GM19023 (cell line): ENCODE measurements around the gene TANGO6.

Source experiments
- ATAC-seq: cut with Tn5 transposase; IDR thresholded peaks from one replicate; pipeline ENCODE4 v1.9.1; 2021; ENCODE audit warnings: mild to moderate bottlenecking, moderate library complexity; ENCODE audit not compliant: unreplicated experiment

TANGO6 gene

GRCh38 chr16:68999114-68999513 lies 155.8 kb downstream of the TANGO6 start:
- no peak for ATAC-seq

DNA sequence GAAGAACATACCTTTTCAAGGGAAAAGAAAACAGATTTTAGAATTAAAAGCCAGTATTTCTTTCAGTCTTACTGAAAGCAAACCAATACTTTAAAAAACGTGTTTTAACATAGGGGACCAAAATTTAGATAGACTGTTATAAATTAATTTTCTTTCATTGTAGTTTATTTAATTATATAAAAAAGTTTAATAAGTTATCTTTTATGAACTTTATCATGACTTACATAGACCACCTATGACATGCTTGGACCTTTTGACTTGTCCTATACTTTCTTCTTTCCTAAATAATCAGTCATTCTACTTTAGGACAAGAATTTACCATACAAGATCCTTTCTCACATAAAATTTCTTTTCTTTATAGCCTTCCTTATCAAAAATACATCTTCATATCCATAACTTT lies 160.2 kb downstream of the TANGO6 start:
- ATAC-seq: no peak

DNA sequence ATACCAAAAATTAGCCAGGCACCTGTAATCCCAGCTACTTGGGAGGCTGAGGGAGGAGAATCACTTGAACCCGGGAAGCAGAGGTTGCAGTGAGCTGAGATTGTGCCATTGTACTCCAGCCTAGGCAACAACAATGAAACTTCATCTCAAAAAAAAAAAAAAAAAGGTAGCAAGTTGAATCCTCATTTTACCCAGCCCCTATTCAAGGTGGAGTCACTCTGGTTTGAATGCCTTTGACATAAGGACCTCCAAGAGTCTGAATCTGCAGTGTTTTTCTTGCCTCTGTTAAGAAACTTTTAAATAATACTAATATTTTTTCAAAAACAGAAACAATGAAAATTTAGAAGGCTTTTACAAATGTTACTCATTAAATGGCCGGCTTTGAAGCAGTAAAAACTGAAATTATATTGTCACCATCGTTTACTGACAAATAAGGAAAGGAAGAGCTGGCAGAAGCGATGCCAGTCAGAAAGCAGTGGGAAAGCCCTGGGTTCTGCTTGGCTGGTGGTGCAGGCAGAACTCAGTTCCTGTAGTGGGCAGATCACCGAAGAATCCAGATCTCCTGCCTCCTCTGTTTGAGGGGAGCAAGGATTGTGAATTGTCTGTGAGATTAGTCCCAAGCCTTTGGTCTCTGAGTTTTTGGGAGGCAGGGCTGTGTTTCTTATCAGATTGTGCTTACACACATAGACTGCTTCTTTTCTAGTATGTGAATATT lies 162.5 kb downstream of the TANGO6 start:
- ATAC-seq: no peak

DNA sequence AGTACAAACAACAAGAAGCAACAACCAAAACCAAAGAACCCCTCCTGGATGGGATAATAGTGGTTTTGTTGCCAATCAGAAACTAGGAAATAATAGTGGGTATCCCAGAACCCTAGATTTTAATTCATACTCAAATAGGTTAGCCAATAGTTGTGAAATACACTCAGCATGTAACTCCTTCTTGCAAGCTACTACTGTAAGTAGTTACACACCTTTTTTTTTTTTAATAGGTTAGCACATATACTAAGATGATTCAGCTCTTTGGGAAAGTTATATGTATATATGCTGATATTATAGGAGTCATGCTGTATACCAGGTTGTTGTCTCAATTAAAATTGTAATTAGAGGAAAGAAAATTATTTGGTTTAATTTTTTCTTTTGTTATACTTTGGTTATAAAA lies 169.6 kb downstream of the TANGO6 start:
- ATAC-seq: no peak

- ATAC-seq: no peak
Observed at GRCh38 chr16:69013991-69014390, 170.7 kb downstream of the TANGO6 start.

- ATAC-seq: no peak
Observed at GRCh38 chr16:69014811-69015210, 171.5 kb downstream of the TANGO6 start.

- no peak for ATAC-seq
Observed at GRCh38 chr16:69017036-69017783, 173.9 kb downstream of the TANGO6 start.

- no peak for ATAC-seq
Observed at GRCh38 chr16:69019811-69020210, 176.5 kb downstream of the TANGO6 start.

GRCh38 chr16:69029121-69029520 lies 185.8 kb downstream of the TANGO6 start:
- ATAC-seq: no peak

GRCh38 chr16:69031877-69032301 lies 188.6 kb downstream of the TANGO6 start:
- ATAC-seq: no peak

- ATAC-seq: no peak
Observed at GRCh38 chr16:69033151-69033949, 190.0 kb downstream of the TANGO6 start.

DNA sequence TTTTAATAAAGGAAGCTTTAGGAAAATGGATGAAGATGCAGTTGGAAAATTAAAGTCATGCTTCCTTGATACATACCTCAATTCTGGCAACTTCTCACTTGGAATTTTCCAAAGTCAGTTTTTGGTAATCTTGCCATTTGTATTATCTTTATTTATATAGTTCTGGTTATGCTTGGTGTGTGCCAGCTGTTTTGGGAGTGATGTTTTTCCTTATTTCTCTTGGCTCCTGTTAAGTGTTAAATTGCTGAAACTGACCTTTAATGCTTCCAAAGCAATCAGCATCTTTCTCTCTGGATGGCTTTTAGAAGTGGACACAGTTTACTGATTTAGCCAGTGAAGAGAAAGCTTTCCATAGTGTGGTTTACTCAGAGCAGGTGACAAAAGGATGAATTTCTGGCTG lies 192.0 kb downstream of the TANGO6 start:
- ATAC-seq: no peak

DNA sequence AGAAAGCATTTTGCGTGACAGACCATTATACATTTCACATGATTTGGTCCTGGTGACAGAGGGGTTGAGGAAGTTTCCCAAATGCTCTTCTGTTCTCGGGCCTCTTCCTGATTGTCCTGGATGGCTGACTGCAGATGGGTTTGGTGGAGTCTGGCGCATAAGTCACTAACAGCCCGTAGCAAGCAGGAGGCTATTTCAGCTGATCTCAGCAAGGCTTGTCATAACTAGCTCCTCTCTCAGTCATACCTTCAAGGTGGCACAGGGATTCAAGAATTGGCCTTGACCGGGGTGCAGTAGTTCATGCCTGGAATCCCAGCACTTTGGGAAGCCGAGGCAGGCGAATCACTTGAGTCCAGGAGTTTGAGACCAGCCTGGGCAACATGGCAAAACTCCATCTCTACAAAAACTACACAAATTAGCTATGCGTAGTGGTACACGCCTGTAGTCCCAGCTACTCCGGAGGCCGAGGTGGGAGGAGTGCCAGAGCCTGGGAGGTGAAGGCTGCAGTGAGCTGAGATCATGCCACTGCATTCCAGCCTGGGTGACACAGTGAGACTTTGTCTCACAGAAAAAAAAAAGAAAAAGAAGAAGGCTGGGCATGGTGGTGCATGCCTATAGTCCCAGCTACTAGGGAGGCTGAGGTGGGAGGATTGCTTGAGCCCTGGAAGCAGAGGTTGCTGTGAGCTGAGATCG lies 193.2 kb downstream of the TANGO6 start:
- no peak for ATAC-seq

- no peak for ATAC-seq
Observed at GRCh38 chr16:69037373-69038160, 194.2 kb downstream of the TANGO6 start.

- no peak for ATAC-seq
Observed at GRCh38 chr16:69039333-69039941, 196.1 kb downstream of the TANGO6 start.

DNA sequence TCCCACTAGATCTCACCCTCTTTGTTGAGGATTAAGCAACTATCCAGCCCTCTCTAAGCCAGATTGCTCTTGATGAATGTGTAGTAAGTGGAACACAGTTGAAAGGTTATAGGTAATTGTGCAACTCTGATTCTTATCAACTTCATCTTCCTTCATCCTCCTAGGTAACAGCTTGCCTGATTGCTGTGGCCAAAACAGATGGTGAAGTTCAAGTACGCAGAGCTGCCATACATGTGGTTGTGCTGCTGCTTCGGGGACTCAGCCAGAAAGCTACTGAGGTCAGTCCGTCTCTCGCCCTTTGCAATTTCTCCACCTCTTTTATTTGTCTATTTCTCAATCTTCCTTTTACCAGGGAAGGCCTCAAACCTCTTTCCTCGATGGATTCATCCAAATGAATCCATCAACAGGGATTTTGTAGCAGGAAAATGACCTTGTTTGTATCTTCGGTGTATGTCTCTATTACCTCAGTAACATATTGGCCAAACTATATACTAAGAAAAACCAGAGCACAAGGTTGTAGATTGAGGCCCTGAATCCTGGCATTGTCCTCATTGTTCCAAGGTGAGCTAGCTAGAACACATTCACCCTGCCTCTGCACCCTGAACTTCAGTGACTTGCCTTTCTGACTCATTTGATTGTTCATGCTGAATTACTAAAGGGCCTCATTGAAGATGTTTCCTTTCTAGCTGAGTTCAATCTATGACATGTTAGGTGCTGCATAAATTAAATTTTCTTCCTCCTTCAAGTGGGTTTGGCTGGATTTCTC lies 197.0 kb downstream of the TANGO6 start:
- ATAC-seq: no peak

DNA sequence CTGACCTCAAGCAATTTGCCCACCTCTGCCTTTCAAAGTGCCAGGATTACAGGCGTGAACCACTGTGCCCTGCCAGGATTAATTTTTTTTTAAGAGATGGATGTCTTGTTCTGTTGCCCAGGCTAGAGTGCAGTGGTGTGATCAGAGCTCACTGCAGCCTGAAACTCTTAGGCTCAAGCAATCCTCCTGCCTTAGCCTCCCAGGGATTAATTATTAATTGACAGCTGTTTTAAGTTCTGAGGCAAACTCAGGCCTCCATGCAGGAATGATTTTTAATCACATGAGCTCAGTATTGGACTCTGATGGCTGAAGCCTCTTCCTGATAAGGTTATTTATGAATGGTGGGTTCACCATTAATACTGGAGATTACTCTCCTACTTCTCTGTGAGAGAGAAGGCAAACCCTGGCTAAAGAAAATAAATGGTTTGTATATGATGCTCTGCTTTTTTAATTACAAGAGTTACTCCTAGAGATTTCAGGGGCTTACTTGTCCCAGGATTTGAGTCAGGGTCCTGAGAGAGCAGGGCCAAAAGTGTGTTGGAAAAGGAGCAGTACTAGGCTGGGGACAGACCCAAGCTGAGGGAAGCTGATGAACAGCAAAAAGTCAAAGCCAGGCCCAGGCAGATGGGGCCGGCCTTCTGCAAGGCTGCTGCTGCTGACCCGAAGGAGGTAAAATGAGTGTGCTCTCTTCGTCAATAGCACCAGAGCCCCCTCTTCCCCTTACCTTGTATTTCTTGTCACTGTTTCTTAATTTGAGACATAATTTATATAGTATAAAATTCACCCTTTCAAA lies 205.2 kb downstream of the TANGO6 start:
- ATAC-seq: no peak

DNA sequence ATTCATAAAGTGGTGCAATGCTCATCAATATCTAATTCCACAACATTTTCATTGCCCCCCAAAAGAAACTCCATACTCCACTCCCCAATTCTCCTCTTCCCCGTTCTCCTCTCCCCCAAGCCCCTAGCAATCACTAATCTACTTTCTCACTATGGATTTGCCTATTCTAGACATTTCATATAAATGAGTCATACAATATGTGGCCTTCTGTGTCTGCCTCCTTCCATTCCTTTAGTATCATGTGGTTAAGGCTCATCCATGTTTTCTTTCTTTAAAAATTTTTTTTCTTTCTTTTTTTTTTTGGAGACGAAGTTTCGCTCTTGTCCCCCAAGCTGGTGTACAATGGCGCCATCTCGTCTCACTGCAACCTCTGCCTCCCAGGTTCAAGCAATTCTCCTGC lies 205.8 kb downstream of the TANGO6 start:
- ATAC-seq: no peak
